Muscle layer of duodenum (tissue), 2 donors: ENCODE results near the gene HNRNPL.

Experiments used
- H3K27ac ChIP-seq: one replicate; pipeline ENCODE4 v1.7.0; 2013; ENCODE audit warnings: mild to moderate bottlenecking, low read length
- H3K27me3 ChIP-seq: one replicate; pipeline ENCODE4 v1.7.0; 2013; ENCODE audit warnings: low read depth, mild to moderate bottlenecking, control low read depth, low read length
- H3K36me3 ChIP-seq, 2 donors: one replicate each; pipeline ENCODE4 v1.7.0; 2013; ENCODE audit warnings: low read length in 2 of 2, control low read depth in 1 of 2, mild to moderate bottlenecking in 1 of 2; ENCODE audit not compliant: insufficient read depth in 2 of 2, control insufficient read depth in 1 of 2
- H3K4me1 ChIP-seq, 2 donors: one replicate each; pipeline ENCODE4 v1.7.0; 2013; ENCODE audit warnings: low read length in 2 of 2, mild to moderate bottlenecking in 2 of 2, control low read depth in 1 of 2, moderate library complexity in 1 of 2; ENCODE audit not compliant: insufficient read depth in 2 of 2, control insufficient read depth in 1 of 2
- H3K4me3 ChIP-seq, 2 donors: one replicate each; pipeline ENCODE4 v1.7.0; 2013; ENCODE audit warnings: low read length in 2 of 2, low read depth in 1 of 2, mild to moderate bottlenecking in 1 of 2
- H3K9me3 ChIP-seq, 2 donors: one replicate each; pipeline ENCODE4 v1.7.0; 2013; ENCODE audit warnings: low read length in 2 of 2, control low read depth in 1 of 2, mild to moderate bottlenecking in 1 of 2; ENCODE audit not compliant: control insufficient read depth in 1 of 2
- donor health status: healthy.

The HNRNPL gene

DNA sequence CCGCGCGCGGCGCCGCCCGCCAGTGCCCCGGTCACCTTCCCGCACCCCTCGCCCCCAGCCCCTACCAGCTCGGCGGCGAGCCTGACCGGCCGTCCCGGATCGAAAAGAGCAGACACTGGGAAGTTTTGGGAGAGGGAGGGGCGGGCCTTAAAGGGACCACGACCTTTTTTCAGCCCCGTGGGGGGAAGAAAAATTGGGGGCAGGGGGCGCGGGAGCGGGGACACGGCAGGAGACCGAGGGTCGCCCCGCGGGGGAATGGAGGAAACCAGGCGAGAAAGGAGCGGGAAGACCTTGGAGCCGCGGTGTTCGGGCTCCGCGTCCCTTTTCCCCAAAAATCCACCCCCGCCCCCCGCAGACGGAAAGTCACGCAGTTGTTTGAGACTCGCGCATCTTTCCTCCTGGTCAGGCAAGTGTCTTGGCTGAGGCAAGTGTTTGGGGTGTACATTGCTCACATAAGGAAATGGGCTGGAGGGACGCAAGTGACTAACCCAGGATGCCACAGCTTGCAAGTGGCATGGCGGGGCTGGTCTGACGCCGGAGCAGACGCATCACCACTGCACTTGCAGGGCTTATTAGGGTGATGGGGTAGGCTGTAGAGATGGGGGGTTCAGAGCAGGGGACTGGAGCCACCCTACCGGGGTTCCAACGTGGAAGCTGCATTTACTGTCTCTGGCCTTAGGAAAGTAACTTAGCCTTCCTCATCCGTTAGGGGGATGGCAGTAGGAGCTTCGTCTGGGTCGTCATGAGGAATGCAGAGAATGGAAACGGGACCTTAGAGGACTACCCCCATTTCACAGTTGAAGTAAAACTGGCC, 2.7 kb upstream of the HNRNPL start:
- Histone ChIP-seq H3K36me3 (peaks cover 0 to 10% of the 10 kb centered on the region in 2 donors), H3K27me3 (no peaks in the 10 kb centered on the region), H3K4me3 (peak overlapping the region; percentile 80 to 86), H3K27ac (peak overlapping the region; percentile 92), H3K4me1 (peaks cover 12 to 28% of the 10 kb centered on the region in 2 donors), H3K9me3 (no peaks in the 10 kb centered on the region)

DNA sequence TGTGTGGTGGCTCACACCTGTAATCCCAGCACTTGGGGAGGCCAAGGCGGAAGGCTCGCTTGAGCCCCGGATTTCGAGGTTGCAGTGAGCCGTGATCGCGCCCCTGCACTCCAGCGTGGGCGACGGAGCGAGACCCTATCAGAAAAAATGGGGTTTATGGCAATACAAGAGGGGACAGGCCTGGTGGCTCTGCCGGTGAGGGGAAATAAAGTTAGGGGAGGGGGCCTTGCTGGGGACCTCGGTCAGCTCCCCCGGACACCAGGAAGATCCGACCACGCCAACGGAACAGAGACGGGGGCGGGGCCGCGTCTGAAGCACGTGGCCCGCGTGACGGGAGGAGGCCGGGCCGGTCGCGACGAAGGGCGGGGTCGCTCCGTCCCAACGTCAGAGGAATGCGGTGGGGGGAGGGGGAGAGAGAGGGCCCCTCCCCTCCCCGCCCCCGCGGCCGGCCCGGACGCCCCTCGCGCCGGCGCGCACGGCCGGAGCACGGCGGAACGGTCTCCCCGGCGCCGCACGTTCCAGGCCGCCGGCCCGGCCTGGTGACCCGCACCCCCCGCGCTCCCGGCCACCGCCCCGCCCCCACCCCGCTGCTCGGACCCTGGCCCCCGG, 1.9 kb upstream of the HNRNPL start:
- H3K9me3 ChIP-seq: no peaks in the 10 kb centered on the region
- peaks cover 12 to 35% of the 10 kb centered on the region in 2 donors for H3K4me1 ChIP-seq
- H3K27me3 ChIP-seq: no peaks in the 10 kb centered on the region

DNA sequence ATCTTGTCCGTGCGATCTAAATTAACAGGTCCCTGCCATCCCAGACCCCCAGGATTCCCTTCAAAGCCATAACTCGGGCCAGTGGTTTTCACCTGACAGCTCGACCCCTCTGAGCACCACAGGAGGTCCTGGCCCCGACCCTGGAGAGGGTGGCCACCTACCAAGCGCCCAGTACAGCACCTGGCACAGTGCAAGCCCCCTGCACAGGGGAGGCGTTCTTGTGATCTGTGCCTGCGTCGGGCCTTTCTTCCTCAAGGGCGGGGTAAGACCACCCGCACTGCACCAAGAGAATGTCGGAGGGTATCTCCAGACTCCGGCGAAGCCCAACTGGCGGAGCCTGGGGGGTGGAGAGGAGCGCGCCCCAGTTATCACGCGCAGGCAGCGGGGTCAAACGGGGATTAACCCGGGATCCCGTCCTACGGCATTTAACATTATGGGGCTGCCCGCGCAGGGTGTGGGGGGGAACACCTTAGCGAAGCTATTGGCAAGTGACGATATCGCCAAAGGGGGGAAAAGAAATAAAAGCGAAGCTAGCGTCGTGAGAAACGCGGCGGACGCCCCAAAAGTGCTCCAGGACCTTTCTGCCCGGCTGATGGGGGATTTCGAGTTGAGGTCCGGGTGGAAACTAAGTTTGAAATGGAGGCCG, 1.3 kb upstream of the HNRNPL start:
- peaks cover 9 to 19% of the 10 kb centered on the region in 2 donors for H3K36me3 ChIP-seq
- H3K27ac ChIP-seq: peak overlapping the region; percentile 98
- peaks cover 12 to 37% of the 10 kb centered on the region in 2 donors for H3K4me1 ChIP-seq
- no peaks in the 10 kb centered on the region for H3K9me3 ChIP-seq
- H3K4me3 ChIP-seq: peak overlapping the region; percentile 70 to 85
- H3K27me3 ChIP-seq: no peaks in the 10 kb centered on the region

More for the DNA sequence above, 1.9 kb upstream of the HNRNPL start:
- Histone ChIP-seq H3K36me3 (peaks cover 6 to 17% of the 10 kb centered on the region in 2 donors), H3K4me3 (peak overlapping the region; percentile 85 to 86), H3K27ac (peak overlapping the region; percentile 98)

DNA sequence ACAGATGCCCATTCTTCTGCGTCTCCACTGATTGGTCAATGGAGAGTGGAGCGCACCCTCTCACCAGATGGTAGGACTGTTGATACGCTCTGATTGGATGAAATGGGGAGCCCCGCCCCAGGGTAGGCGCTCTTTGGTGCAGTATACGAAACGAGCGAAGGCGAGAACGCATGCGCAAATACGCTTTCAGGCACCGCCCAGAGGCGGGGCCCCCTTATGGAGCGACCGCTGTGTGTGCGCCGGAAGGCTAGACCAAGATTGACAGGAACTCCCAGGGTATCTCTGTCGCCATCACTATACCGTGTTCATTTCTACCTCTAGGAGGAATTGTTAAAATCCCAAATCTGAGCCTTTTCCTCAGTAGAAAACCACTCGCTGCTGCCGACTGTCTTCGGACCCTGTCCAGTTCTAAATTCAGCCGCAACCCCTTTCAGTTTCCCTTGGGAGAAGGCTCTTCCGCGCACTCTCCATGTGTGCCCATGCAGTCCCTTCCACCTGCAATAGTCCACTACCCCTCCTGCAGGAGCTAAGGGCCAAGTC, 720 bp upstream of the HNRNPL start:
- Histone ChIP-seq H3K4me1 (peaks cover 12 to 43% of the 10 kb centered on the region in 2 donors), H3K36me3 (peaks cover 15 to 25% of the 10 kb centered on the region in 2 donors), H3K4me3 (peak overlapping the region; percentile 70 to 85), H3K27ac (peak overlapping the region; percentile 98), H3K27me3 (no peaks in the 10 kb centered on the region), H3K9me3 (no peaks in the 10 kb centered on the region)

DNA sequence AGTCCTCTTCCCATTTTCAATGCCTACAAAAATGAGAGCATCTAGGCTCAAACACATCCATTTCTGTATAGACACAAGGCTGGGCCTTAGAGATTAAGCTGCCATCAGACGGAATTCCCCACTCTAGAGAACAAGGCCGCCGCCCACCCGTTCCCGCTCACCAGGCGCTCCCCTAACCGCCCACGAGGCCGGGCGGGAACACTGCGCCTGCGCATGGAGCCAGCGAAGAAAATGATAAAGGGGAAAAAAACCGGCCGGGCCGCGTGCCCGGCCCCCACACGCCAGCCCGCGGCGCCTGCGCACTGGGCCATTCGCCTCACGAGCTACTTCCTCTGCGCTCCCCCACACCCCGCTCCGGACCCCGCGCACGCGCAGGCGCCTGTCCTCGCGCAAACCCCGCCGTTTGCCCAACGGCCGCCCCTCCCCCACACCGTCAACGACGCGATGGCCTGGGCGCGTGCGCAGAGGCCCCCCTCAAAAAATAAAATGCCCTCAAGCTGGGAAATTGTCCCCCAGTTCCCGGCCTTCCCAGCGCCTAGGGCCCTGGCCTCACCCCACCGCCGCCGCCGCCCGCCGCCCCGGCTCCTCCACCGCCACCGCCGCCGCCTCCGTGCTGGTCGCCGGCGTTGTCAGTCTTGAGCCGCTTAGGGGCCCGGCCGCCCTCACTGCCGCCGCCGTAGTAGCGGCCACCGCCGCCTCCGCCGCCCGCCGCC, 483 bp downstream of the HNRNPL start:
- Histone ChIP-seq H3K4me1 (peaks cover 12 to 45% of the 10 kb centered on the region in 2 donors), H3K9me3 (no peaks in the 10 kb centered on the region), H3K27me3 (no peaks in the 10 kb centered on the region), H3K36me3 (peaks cover 27 to 36% of the 10 kb centered on the region in 2 donors), H3K27ac (peak overlapping the region; percentile 93), H3K4me3 (peak overlapping the region; percentile 78 to 80)

DNA sequence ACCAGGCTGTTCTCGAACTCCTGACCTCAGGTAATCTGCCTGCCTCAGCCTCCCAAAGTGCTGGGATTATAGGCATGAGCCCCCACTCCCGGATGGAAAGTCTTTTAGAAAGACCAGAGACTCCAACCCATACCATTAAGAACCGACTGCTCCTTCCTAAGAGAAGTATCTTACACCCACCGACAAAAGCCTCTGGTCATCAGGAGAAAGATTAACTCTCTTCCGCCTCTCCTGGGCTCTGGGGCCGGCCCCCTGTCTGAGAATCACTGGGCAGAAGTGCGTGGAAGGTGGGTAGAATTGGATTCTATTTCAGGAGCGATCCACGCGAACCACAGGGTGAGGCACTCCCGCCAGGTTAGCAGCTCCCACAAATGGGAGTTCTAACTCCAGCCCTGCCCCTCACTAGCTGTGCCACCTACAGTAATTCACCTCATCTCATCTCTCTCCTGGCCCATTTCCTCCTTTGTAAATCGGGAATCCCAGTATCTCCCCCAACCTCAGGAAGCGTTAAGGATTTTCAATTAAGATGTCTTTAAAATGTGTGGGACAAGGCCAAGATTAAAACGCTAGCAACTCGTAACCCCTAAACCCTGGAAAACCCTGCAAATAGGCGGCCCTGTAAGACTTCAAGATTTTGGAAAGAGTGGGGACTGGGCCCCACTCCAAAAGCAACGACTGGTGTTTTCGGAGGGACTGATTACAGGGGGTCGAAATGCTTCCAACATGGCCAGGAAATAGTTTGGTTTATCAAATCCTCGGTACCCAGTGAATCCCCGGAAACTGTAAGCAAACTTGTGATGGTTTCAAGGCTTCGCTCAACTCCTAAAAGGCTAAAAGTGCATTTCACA, 1.3 kb downstream of the HNRNPL start:
- Histone ChIP-seq H3K4me3 (peak overlapping the region; percentile 78 to 80), H3K4me1 (peaks cover 12 to 45% of the 10 kb centered on the region in 2 donors), H3K27me3 (no peaks in the 10 kb centered on the region), H3K27ac (peak overlapping the region; percentile 93), H3K9me3 (no peaks in the 10 kb centered on the region), H3K36me3 (peaks cover 34 to 44% of the 10 kb centered on the region in 2 donors)

DNA sequence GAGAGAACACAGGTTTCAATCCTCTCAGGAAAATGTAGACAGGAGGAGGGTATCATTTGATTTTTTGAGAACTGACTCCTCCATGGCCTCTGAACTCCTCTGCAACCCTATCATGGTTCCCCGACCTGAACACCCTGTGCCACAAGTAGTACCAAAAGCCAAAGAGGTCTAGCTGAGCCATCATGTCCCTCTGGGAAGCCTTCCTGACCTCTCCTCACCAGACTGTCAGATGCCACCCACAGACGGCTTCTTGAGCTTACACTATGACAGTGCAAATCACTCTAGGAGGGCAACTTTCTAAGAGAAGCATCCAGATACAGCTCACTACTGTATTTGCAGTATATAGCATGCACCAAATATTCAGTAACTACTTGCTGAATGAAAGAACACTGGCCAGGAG, 3.7 kb downstream of the HNRNPL start:
- no peaks in the 10 kb centered on the region for H3K9me3 ChIP-seq
- H3K27me3 ChIP-seq: no peaks in the 10 kb centered on the region
- H3K27ac ChIP-seq: no peak overlapping the region
- H3K4me1 ChIP-seq: peaks cover 9 to 37% of the 10 kb centered on the region in 2 donors
- H3K4me3 ChIP-seq: no peak overlapping the region
- H3K36me3 ChIP-seq: peaks cover 59 to 68% of the 10 kb centered on the region in 2 donors

DNA sequence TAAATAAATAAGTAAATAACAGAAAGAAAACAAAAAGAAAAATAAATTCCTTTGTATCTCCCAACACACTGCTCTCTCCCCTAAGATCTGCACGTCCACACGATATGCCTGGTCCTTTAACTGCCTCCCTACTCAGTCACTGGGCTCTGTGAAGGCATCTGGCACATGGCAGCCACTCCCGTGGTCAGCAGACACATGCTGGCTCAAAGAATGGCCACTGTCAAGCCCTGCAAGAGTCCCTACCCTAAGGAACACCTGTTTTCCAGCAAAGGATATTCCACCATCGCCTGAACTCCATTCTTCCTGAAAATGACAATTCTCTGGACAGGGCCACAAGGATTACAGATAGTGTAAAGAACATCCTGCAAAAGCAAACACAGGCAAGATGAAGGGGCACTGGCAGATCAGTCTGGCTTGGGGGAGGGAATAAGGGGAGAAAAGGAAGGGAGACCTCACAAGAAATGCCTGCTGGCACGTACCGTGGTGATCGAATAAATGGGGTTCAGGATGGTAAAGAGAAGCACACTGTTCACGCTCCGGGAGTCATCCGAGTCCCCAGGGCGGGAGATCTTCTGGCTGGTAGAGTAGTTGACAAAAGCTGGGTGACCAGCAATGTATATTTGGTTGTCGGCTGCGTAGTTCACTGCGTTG, 4.3 kb downstream of the HNRNPL start:
- no peak overlapping the region for H3K4me3 ChIP-seq
- H3K4me1 ChIP-seq: peaks cover 9 to 33% of the 10 kb centered on the region in 2 donors
- no peaks in the 10 kb centered on the region for H3K27me3 ChIP-seq
- no peaks in the 10 kb centered on the region for H3K9me3 ChIP-seq
- no peak overlapping the region for H3K27ac ChIP-seq
- peaks cover 65 to 74% of the 10 kb centered on the region in 2 donors for H3K36me3 ChIP-seq

DNA sequence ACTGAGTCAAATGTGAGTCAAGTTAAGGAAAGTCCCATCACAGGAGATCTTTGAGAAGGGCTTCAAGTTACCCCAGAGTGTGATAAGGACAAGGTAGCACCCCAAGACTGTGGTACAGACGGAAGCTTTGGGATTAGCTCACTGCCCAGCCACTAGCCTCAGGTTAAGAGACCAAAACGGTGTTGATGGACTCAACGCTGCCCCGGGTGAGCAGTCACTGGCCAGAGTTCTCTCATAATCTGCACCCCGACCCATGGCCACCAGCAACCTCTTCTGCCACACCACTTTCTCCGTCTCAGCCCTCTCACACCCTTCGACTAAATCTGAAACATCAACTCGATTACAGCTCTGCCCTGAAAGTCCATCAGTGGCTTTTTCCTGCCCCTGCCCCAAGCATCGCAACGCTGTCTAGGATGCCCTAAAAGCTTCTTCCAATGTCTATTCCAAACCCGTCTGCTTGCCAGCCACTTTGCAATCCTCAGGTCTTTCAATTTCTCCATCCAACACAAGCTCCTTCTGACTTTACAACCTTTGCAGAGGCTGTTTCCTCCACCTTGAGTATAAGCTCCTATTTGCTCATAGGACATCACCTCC, 5.6 kb downstream of the HNRNPL start:
- peaks cover 9 to 33% of the 10 kb centered on the region in 2 donors for H3K4me1 ChIP-seq

More for the DNA sequence above, 5.6 kb downstream of the HNRNPL start:
- Histone ChIP-seq H3K27me3 (no peaks in the 10 kb centered on the region), H3K27ac (no peak overlapping the region), H3K9me3 (no peaks in the 10 kb centered on the region), H3K36me3 (peaks cover 71 to 82% of the 10 kb centered on the region in 2 donors), H3K4me3 (no peak overlapping the region)
